Neural crest cell (in vitro differentiated cells): ENCODE measurements around the gene SLC25A26. TPM values are rescaled to one million over a fixed set of nuclear protein-coding genes. Genes with fewer than 3 reads are reported as not detected.
"Not testable (repeated sequence)": the region's sequence is repeated elsewhere in the genome, so short reads cannot be mapped to it uniquely, and the experiment has no call there.

Experiments
- DNase-seq: peaks from one replicate; pipeline ENCODE4 v3.0.0; 2021; ENCODE audit warnings: low read depth, mixed read lengths, low spot score
- H3K27ac Mint-ChIP-seq: one replicate; pipeline ENCODE4 v1.8.0; 2021; ENCODE audit warnings: mild to moderate bottlenecking, mixed read lengths; ENCODE audit not compliant: unreplicated experiment
- H3K27me3 Mint-ChIP-seq: 2 replicates; pipeline ENCODE4 v1.8.0; 2021; ENCODE audit warnings: low read depth, mild to moderate bottlenecking, mixed read lengths
- H3K36me3 Mint-ChIP-seq: 2 replicates; pipeline ENCODE4 v1.8.0; 2021; ENCODE audit warnings: low read depth, mild to moderate bottlenecking, mixed read lengths
- H3K4me1 Mint-ChIP-seq: 2 replicates; pipeline ENCODE4 v1.8.0; 2021; ENCODE audit warnings: mixed read lengths
- H3K4me3 Mint-ChIP-seq: one replicate; pipeline ENCODE4 v1.8.0; 2021; ENCODE audit warnings: mild to moderate bottlenecking, mixed read lengths
- H3K9me3 Mint-ChIP-seq: 2 replicates; pipeline ENCODE4 v1.8.0; 2021; ENCODE audit warnings: mixed read lengths
- total RNA-seq: library from RNA; stranded (reverse); gene quantifications from 2 replicates; pipeline ENCODE4 v1.2.1, GENCODE V29; 2021
- TF ChIP-seq, protein P1 (sequence below): fragments of 200-600 bp; sonication (generic); conservative IDR thresholded peaks from 2 replicates; pipeline ENCODE4 v1.5.0; 2021; ENCODE audit warnings: antibody characterized with exemption, mild to moderate bottlenecking

Gene SLC25A26
- total RNA-seq, 1 donor from 2014 or later = 10.1 TPM

DNA sequence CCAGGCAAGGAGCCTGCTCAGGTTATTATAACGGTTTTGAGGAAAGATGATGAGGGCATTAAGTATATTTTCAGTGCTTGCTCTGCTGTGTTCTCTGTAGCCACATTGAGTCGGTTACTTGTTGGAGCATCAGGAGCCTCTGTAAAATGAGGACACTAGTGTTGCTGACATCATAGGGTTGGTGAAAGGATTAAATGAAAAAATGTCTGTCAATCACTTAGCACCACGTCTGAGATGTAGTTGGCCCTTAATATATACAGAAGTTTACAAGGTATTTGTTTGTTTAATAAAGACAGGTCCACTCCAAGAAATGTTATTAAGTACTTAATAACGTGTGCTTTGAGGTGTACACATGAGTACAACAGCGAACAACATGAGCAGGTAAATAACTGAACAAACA lies 735 bp upstream of the SLC25A26 start:
- H3K36me3 Mint-ChIP-seq = no peaks in the 10 kb centered on the region
- peaks cover 35% of the 10 kb centered on the region for H3K27me3 Mint-ChIP-seq
- peaks cover 14% of the 10 kb centered on the region for H3K4me1 Mint-ChIP-seq
- peak overlapping the region; percentile 72 for H3K4me3 Mint-ChIP-seq
- TF ChIP-seq, protein P1, sequence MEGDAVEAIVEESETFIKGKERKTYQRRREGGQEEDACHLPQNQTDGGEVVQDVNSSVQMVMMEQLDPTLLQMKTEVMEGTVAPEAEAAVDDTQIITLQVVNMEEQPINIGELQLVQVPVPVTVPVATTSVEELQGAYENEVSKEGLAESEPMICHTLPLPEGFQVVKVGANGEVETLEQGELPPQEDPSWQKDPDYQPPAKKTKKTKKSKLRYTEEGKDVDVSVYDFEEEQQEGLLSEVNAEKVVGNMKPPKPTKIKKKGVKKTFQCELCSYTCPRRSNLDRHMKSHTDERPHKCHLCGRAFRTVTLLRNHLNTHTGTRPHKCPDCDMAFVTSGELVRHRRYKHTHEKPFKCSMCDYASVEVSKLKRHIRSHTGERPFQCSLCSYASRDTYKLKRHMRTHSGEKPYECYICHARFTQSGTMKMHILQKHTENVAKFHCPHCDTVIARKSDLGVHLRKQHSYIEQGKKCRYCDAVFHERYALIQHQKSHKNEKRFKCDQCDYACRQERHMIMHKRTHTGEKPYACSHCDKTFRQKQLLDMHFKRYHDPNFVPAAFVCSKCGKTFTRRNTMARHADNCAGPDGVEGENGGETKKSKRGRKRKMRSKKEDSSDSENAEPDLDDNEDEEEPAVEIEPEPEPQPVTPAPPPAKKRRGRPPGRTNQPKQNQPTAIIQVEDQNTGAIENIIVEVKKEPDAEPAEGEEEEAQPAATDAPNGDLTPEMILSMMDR = no peak
- no peaks in the 10 kb centered on the region for H3K9me3 Mint-ChIP-seq
- no peak overlapping the region for H3K27ac Mint-ChIP-seq
- no peak for DNase-seq

- Mint-ChIP-seq H3K36me3 (no peaks in the 10 kb centered on the region), H3K27ac (no peak overlapping the region), H3K4me1 (peaks cover 14% of the 10 kb centered on the region), H3K27me3 (peaks cover 7% of the 10 kb centered on the region), H3K9me3 (no peaks in the 10 kb centered on the region), H3K4me3 (no peak overlapping the region)
- TF ChIP-seq, protein P1 = no peak
- no peak for DNase-seq
Measured at GRCh38 chr3:66224220-66224619, 3.4 kb downstream of the SLC25A26 start.

DNA sequence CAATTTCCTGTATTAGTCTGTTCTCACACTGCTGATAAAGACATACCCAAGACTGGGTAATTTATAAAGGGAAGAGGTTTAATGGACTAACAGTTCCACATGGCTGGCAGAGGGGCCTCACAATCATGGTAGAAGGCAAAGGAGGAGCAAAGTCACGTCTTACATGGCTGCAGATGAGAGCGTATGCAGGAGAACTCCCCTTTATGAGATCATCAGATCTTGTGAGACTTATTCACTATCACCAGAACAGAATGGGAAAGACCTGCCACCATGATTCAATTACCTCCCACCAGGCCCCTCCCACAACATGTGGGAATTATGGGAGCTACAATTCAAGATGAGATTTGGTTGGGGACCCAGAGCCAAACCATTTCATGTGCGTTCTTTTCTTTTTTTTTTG lies 5.3 kb downstream of the SLC25A26 start:
- H3K4me1 Mint-ChIP-seq, H3K27me3 Mint-ChIP-seq, H3K36me3 Mint-ChIP-seq, H3K4me3 Mint-ChIP-seq, H3K9me3 Mint-ChIP-seq, DNase-seq, H3K27ac Mint-ChIP-seq: not testable (repeated sequence)

DNA sequence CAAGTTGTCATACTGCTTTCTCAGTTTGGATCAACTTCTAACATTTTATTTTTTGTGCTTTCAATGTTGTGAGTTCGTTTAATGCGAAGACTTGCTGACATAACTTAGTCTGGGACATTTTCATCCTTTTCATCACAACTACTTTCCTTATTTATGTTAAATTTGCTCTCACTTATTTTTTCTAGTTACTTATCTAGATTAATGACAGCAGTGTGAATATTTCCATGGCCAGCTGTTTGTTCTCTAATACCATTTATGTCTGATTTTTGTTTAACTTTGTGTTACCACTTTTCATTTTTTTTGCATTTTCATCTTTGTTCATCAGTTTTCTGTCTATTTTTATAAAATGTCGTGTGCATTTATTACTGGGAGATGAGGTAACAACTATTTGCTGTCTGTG lies 6.2 kb downstream of the SLC25A26 start:
- Mint-ChIP-seq H3K27ac (no peak overlapping the region), H3K9me3 (no peaks in the 10 kb centered on the region), H3K4me1 (no peaks in the 10 kb centered on the region), H3K4me3 (no peak overlapping the region), H3K36me3 (no peaks in the 10 kb centered on the region), H3K27me3 (no peaks in the 10 kb centered on the region)
- TF ChIP-seq, protein P1 = no peak
- no peak for DNase-seq

- no peak for DNase-seq
- no peak overlapping the region for H3K4me3 Mint-ChIP-seq
- peak overlapping the region; percentile 68 for H3K27ac Mint-ChIP-seq
- no peaks in the 10 kb centered on the region for H3K4me1 Mint-ChIP-seq
- H3K36me3 Mint-ChIP-seq = no peaks in the 10 kb centered on the region
- no peaks in the 10 kb centered on the region for H3K9me3 Mint-ChIP-seq
- TF ChIP-seq, protein P1 = no peak
- no peaks in the 10 kb centered on the region for H3K27me3 Mint-ChIP-seq
Measured at GRCh38 chr3:66227915-66228314, 7.1 kb downstream of the SLC25A26 start.

DNA sequence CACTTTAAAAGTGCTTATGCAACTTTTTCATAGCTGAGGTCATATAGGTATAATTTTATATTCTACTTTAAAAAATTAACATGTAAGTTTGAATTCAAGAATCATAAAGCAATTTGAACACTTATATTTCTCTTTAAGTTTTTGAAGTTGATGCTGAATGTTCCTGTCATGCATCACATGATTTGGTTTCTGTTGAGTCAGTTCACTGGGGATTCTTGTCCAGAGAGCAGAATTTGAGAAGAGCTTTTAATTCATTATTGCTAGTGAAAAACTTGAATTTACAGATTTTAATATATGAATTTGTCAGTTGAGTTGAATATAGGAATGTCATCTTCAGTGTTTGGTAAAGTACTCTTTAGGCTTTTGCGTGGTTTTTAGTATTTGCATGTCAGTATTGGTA lies 7.9 kb downstream of the SLC25A26 start:
- Mint-ChIP-seq H3K36me3 (no peaks in the 10 kb centered on the region), H3K4me3 (no peak overlapping the region), H3K9me3 (no peaks in the 10 kb centered on the region), H3K4me1 (no peaks in the 10 kb centered on the region), H3K27me3 (no peaks in the 10 kb centered on the region), H3K27ac (no peak overlapping the region)
- TF ChIP-seq, protein P1 = no peak
- DNase-seq = no peak
